NCI-H2171 treated with DMSO at 0.1 percent for 48 hours (cell line): ENCODE data around the gene ARHGAP44.
A peak's percentile ranks its signal among the peaks of the same experiment; 100 is the strongest.

Experiments
- DNase-seq: peaks from one replicate; lab custom pipeline; 2025; lab: John Stamatoyannopoulos, UW

ARHGAP44 gene

GRCh38 chr17:12789481-12790248, at the start of gene ARHGAP44:
TSS of gene ARHGAP44 (plus strand) at chr17:12789498. CDS start at chr17:12789839, 341 bp downstream.
- peak; percentile 55 for DNase-seq

GRCh38 chr17:12739500-12739899, 49.8 kb upstream of the ARHGAP44 start:
- no peak for DNase-seq

GRCh38 chr17:12743046-12743445, 46.3 kb upstream of the ARHGAP44 start:
- no peak for DNase-seq

GRCh38 chr17:12744298-12744697, 45.0 kb upstream of the ARHGAP44 start:
- no peak for DNase-seq

- DNase-seq: no peak
Observed at GRCh38 chr17:12744786-12745185, 44.5 kb upstream of the ARHGAP44 start.

GRCh38 chr17:12745486-12745885, 43.8 kb upstream of the ARHGAP44 start:
- no peak for DNase-seq

- DNase-seq: no peak
Observed at GRCh38 chr17:12756786-12757185, 32.5 kb upstream of the ARHGAP44 start.

GRCh38 chr17:12759090-12759489, 30.2 kb upstream of the ARHGAP44 start:
- DNase-seq: no peak

GRCh38 chr17:12765548-12765947, 23.8 kb upstream of the ARHGAP44 start:
- no peak for DNase-seq

- DNase-seq: peak; percentile 54
Observed at GRCh38 chr17:12768255-12768654, 21.0 kb upstream of the ARHGAP44 start.

- no peak for DNase-seq
Observed at GRCh38 chr17:12769981-12770380, 19.3 kb upstream of the ARHGAP44 start.

- DNase-seq: no peak
Observed at GRCh38 chr17:12773153-12773552, 16.1 kb upstream of the ARHGAP44 start.

- peak; percentile 53 for DNase-seq
Observed at GRCh38 chr17:12789075-12789480, 220 bp upstream of the ARHGAP44 start.

GRCh38 chr17:12790249-12791106, 1.2 kb downstream of the ARHGAP44 start:
- peak; percentile 97 for DNase-seq

GRCh38 chr17:12794919-12795532, 5.7 kb downstream of the ARHGAP44 start:
- DNase-seq: no peak

GRCh38 chr17:12800855-12801365, 11.6 kb downstream of the ARHGAP44 start:
- no peak for DNase-seq

- no peak for DNase-seq
Observed at GRCh38 chr17:12806630-12807029, 17.3 kb downstream of the ARHGAP44 start.

- DNase-seq: no peak
Observed at GRCh38 chr17:12808723-12809122, 19.4 kb downstream of the ARHGAP44 start.

GRCh38 chr17:12812877-12813276, 23.6 kb downstream of the ARHGAP44 start:
- no peak for DNase-seq

- no peak for DNase-seq
Observed at GRCh38 chr17:12813664-12814063, 24.4 kb downstream of the ARHGAP44 start.

GRCh38 chr17:12814718-12815117, 25.4 kb downstream of the ARHGAP44 start:
- no peak for DNase-seq

- DNase-seq: no peak
Observed at GRCh38 chr17:12815642-12816141, 26.4 kb downstream of the ARHGAP44 start.
